ENCODE measurements around the gene DCTN4. TPM values are rescaled to one million over a fixed set of nuclear protein-coding genes. Genes with fewer than 3 reads are reported as not detected.

Gene DCTN4
- total and polyA plus RNA-seq, 2 of the 8 experiments (the other 6 are each of a cell fraction or from before 2014, with no cell fraction given): 20.5 to 42.7 TPM

- no peak for TF ChIP-seq KDM5A (IDR thresholded peaks at IDR 0.05; ENCODE audit: low read length)
- no peak for TF ChIP-seq NANOG (IDR thresholded peaks at IDR 0.05; ENCODE audit: insufficient read depth, low read depth, low read length, poor library complexity, severe bottlenecking)
- no peak for TF ChIP-seq KDM4A (IDR thresholded peaks at IDR 0.05; ENCODE audit: low read depth, low read length, severe bottlenecking)
- TF ChIP-seq JUND (IDR thresholded peaks at IDR 0.05; ENCODE audit: low read length): no peak
Observed at GRCh38 chr5:150765011-150765798, 6.4 kb upstream of the DCTN4 start (continued).

All from H1 (cell line).